ENCODE data around the gene ABHD12.

DNA sequence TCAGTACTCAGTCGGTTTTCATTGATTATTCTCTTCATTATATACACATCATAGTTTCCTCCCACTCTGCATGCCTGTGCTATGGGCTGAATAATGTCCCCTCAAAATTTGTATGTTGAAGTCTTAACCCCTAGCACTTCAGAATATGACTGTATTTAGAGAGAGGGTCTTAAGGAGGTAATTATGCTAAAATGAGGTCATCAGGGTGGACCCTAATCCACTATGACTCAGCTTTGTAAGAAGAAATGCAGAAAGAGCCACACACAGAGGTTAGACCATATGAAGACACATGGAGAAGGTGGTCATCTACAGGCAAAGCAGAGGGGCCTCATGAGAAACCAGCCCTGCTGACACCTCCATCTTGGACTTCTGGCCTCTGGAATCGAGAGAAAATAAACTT, 15.8 kb downstream of the ABHD12 start:
- TF ChIP-seq POLR2AphosphoS5 (IDR thresholded peaks at IDR 0.05; ENCODE audit: low read depth, low read length) = no peak
- no peak for TF ChIP-seq TAF1 (IDR thresholded peaks at IDR 0.05; ENCODE audit: low read depth, low read length)

All from GM12891 (cell line).